K562 (cell line): ENCODE measurements around the gene TLDC2. TPM values are rescaled to one million over a fixed set of nuclear protein-coding genes. Genes with fewer than 3 reads are reported as not detected.

Source experiments
- FIP1L1 ChIP-seq: fragments of 200-400 bp; formaldehyde crosslinking; IDR thresholded peaks from 2 replicates; pipeline ENCODE4 v1.6.1; 2018; ENCODE audit warnings: mild to moderate bottlenecking, low read depth, low read length; ENCODE audit not compliant: poor library complexity, severe bottlenecking
- VEZF1 ChIP-seq: fragments of 200-800 bp; sonication (Bioruptor generic); IDR thresholded peaks from 2 replicates; pipeline ENCODE4 v1.6.1; 2017; ENCODE audit warnings: missing genetic modification characterization, missing compliant biosample characterization
- ZNF239 ChIP-seq: fragments of 250-450 bp; sonication (Bioruptor Pico); IDR thresholded peaks from 2 replicates; pipeline ENCODE4 v1.4.0; 2020; ENCODE audit warnings: mild to moderate bottlenecking
- ZNF407 ChIP-seq: fragments of 450-650 bp; IDR thresholded peaks from 2 replicates; pipeline ENCODE4 v1.6.1; 2016; ENCODE audit warnings: low read depth
- polyA plus RNA-seq, 8 experiments: library from polyadenylated mRNA; depleted of rRNA in 4 of 8; stranded (reverse) in 5 of 8; unstranded in 3 of 8; fragments of >200 nt; fragmentation: Nextera tagmentation in 2 of 8; fragmentation: Illumina TruSeq in 1 of 8; extraction: Ambion mirVana in 2 of 8; extraction: Trizol in 1 of 8; gene quantifications; 2 replicates each; pipeline versions ENCODE4 v1.2.1 to v1.2.3, GENCODE V29; 2011 to 2014; ENCODE audit warnings: inconsistent platforms in 1 of 8, missing spikeins in 1 of 8
- total RNA-seq, 7 experiments: library from RNA; depleted of rRNA in 6 of 7; stranded (reverse); fragments of >200 nt in 6 of 7; fragmentation: Illumina TruSeq in 2 of 7; extraction: Trizol in 2 of 7; gene quantifications; 2 replicates each; pipeline versions ENCODE4 v1.2.1 to v1.2.3, GENCODE V29; 2011 to 2021; ENCODE audit warnings: low replicate concordance in 1 of 7

TLDC2 gene
- total and polyA plus RNA-seq, 9 of the 15 experiments (the other 6 are each of a cell fraction or from before 2014, with no cell fraction given) = not detected

GRCh38 chr20:36861625-36861874 lies 14.4 kb upstream of the TLDC2 start (continued):
- TF ChIP-seq VEZF1 (CRISPR knock-in tag) (no peak), ZNF239 (CRISPR knock-in tag) (no peak), ZNF407 (no peak), FIP1L1 (no peak)
